Panc1 (cell line): ENCODE results near the gene CCDC83. TPM values are rescaled to one million over a fixed set of nuclear protein-coding genes. Genes with fewer than 3 reads are reported as not detected.
A peak's percentile ranks its signal among the peaks of the same experiment; 100 is the strongest.

Experiments used
- ATAC-seq: fragments of 200-7000 bp; cut with Tn5 transposase; 2 replicates; pipeline ENCODE4 v1.9.1; 2020; ENCODE audit warnings: mild to moderate bottlenecking, moderate library complexity
- BruUV-seq: library from RNA; stranded (reverse); fragments of 400-500 nt; replicated peaks from 2 replicates; lab custom pipeline; 2021; lab: Mats Ljungman, UMichigan
- CTCF ChIA-PET: fragments of 300-600 bp; sonication (Branson Sonifier 250); formaldehyde crosslinking; loops from one replicate; lab custom pipeline; 2022; ENCODE audit warnings: antibody characterized with exemption; lab: Charles Lee
- POLR2A ChIA-PET: fragments of 300-600 bp; sonication (Branson Sonifier 250); formaldehyde crosslinking; loops from one replicate; lab custom pipeline; 2022; ENCODE audit warnings: antibody characterized with exemption; lab: Charles Lee
- DNase-seq: peaks from one replicate; pipeline ENCODE4 v3.0.0-alpha.2; 2010; ENCODE audit warnings: low read depth, low spot score
- H3K27ac ChIP-seq: 2 replicates; pipeline ENCODE4 v1.5.1; 2011; ENCODE audit warnings: mild to moderate bottlenecking, low read length, inconsistent platforms
- H3K27me3 ChIP-seq: fragments of 200-500 bp; sonication (Bioruptor generic); 2 replicates; pipeline ENCODE4 v1.6.0; 2014; ENCODE audit warnings: low read length, inconsistent platforms; ENCODE audit not compliant: control insufficient read depth, insufficient read depth
- H3K36me3 ChIP-seq: fragments of 200-500 bp; sonication (Bioruptor generic); 2 replicates; pipeline ENCODE4 v1.5.1; 2014; ENCODE audit warnings: inconsistent platforms, mild to moderate bottlenecking, low read length, moderate library complexity; ENCODE audit not compliant: control insufficient read depth, insufficient read depth
- H3K4me1 ChIP-seq: 2 replicates; pipeline ENCODE4 v1.5.1; 2011; ENCODE audit warnings: inconsistent platforms, mild to moderate bottlenecking, low read length, moderate library complexity; ENCODE audit not compliant: control insufficient read depth, insufficient read depth
- H3K4me3 ChIP-seq, 2 experiments: 2 replicates each; pipeline ENCODE4 v1.5.1; 2011 to 2012; ENCODE audit warnings: low read depth in 2 of 2, low read length in 2 of 2, mild to moderate bottlenecking in 2 of 2, inconsistent platforms in 1 of 2, moderate library complexity in 1 of 2
- H3K9me3 ChIP-seq: fragments of 200-500 bp; sonication (Bioruptor generic); 2 replicates; pipeline ENCODE4 v1.5.1; 2014; ENCODE audit warnings: low read depth, mild to moderate bottlenecking, inconsistent platforms, low read length, moderate library complexity; ENCODE audit not compliant: control insufficient read depth, insufficient read depth
- POLR2AphosphoS5 ChIP-seq: IDR thresholded peaks from 2 replicates; pipeline ENCODE4 v1.6.1; 2012; ENCODE audit warnings: mild to moderate bottlenecking, low read depth, low read length, moderate library complexity
- REST ChIP-seq, 2 experiments: IDR thresholded peaks; 2 replicates each; pipeline ENCODE4 v1.6.1; 2011 to 2012; ENCODE audit warnings: low read depth in 2 of 2, control low read depth in 1 of 2, low read length in 1 of 2, mild to moderate bottlenecking in 1 of 2, moderate library complexity in 1 of 2; ENCODE audit not compliant: insufficient read depth in 1 of 2
- SIN3A ChIP-seq: IDR thresholded peaks from 2 replicates; pipeline ENCODE4 v1.6.1; 2012; ENCODE audit warnings: low read depth, mild to moderate bottlenecking, low read length, moderate library complexity, borderline replicate concordance; ENCODE audit not compliant: insufficient read depth
- TCF7L2 ChIP-seq: IDR thresholded peaks from 2 replicates; pipeline ENCODE4 v1.6.1; 2011; ENCODE audit warnings: mild to moderate bottlenecking, low read depth, low read length, inconsistent platforms
- in situ Hi-C: cut with HindIII; loops from 2 replicates; pipeline ENCODE4 v1.10.0; 2016; ENCODE audit warnings: low sequenced_read_pairs, low pct_unique_long_range_greater_than_20kb
- intact Hi-C: fragments of 100-400 bp; cut with micrococcal nuclease; formaldehyde crosslinking; loops from one replicate; pipeline ENCODE4 v1.10.0; 2022; ENCODE audit not compliant: unreplicated experiment
- total RNA-seq: library from RNA; stranded (reverse); gene quantifications from one replicate; pipeline ENCODE4 v1.2.1, GENCODE V29; 2021; ENCODE audit not compliant: unreplicated experiment
- TF ChIP-seq, protein P1 (sequence below): fragments of 450-650 bp; IDR thresholded peaks from 2 replicates; pipeline ENCODE4 v1.5.1; 2017; ENCODE audit warnings: mild to moderate bottlenecking

CCDC83 gene
- total RNA-seq, 1 experiment from 2014 or later, result not detected

- peak; percentile 60 for ATAC-seq
- H3K27ac ChIP-seq, result no peak overlapping the region
- in situ Hi-C loops (no loop called here), intact Hi-C loops (no loop called here)
- no peaks in the 10 kb centered on the region for H3K36me3 ChIP-seq
- H3K4me1 ChIP-seq, result no peaks in the 10 kb centered on the region
- no peak overlapping the region for H3K4me3 ChIP-seq
- H3K27me3 ChIP-seq, result no peaks in the 10 kb centered on the region
- ChIA-PET CTCF (no interaction called here), POLR2A (no interaction called here)
- H3K9me3 ChIP-seq, result no peaks in the 10 kb centered on the region
- TF ChIP-seq SIN3A (no peak), REST (IDR thresholded peaks at IDR 0.05; ENCODE audit: insufficient read depth in 1 of 2, low read depth in 2 of 2, low read length in 1 of 2) (no peak), POLR2AphosphoS5 (no peak; the same call in 1 of the 2 replicates), TCF7L2 (no peak)
- TF ChIP-seq, protein P1, sequence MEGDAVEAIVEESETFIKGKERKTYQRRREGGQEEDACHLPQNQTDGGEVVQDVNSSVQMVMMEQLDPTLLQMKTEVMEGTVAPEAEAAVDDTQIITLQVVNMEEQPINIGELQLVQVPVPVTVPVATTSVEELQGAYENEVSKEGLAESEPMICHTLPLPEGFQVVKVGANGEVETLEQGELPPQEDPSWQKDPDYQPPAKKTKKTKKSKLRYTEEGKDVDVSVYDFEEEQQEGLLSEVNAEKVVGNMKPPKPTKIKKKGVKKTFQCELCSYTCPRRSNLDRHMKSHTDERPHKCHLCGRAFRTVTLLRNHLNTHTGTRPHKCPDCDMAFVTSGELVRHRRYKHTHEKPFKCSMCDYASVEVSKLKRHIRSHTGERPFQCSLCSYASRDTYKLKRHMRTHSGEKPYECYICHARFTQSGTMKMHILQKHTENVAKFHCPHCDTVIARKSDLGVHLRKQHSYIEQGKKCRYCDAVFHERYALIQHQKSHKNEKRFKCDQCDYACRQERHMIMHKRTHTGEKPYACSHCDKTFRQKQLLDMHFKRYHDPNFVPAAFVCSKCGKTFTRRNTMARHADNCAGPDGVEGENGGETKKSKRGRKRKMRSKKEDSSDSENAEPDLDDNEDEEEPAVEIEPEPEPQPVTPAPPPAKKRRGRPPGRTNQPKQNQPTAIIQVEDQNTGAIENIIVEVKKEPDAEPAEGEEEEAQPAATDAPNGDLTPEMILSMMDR, result no peak
- no TSS peak for BruUV-seq
- DNase-seq, result no peak
Observed at GRCh38 chr11:85950317-85951048, 95.3 kb downstream of the CCDC83 start.

DNA sequence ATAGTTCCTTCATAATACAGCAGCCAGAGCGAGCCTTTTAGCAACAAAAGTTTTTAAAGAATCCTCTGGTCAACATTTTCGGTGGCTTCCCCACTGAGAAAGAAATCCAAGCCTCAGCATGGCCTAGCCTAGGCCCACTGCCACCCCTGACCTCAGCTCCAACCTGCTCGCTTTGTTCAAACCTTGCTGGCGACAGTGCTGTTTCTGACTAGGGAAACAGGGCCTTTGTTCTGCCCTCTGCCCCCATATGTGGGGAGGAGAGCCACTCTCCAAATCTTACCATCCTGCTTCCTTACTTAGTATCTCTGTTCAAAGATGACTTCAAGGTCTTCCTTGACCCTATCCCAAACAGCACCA is 95.8 kb downstream of the CCDC83 start:
- DNase-seq (no peak), ATAC-seq (peak; percentile 46)
- Histone ChIP-seq H3K4me3 (no peak overlapping the region), H3K27ac (no peak overlapping the region), H3K36me3 (0 out of 2 replicates have a peak, but pooled peaks cover 2% of the 10 kb centered on the region), H3K27me3 (no peaks in the 10 kb centered on the region), H3K4me1 (no peaks in the 10 kb centered on the region), H3K9me3 (no peaks in the 10 kb centered on the region)
- in situ Hi-C loops, result no loop called here
- no TSS peak for BruUV-seq
- TF ChIP-seq, protein P1, result no peak
- no peak for TF ChIP-seq TCF7L2
- no peak for TF ChIP-seq REST (IDR thresholded peaks at IDR 0.05; ENCODE audit: insufficient read depth in 1 of 2, low read depth in 2 of 2, low read length in 1 of 2)
- no peak for TF ChIP-seq SIN3A
- no peak for TF ChIP-seq POLR2AphosphoS5
- intact Hi-C loops, result no loop called here
- POLR2A ChIA-PET, result no interaction called here
- CTCF ChIA-PET, result no interaction called here
